Endothelial cell (in vitro differentiated cells): ENCODE results near the gene ADAMTS5. TPM values are rescaled to one million over a fixed set of nuclear protein-coding genes. Genes with fewer than 3 reads are reported as not detected.

Experiments used
- DNase-seq: peaks from one replicate; pipeline ENCODE4 v3.0.0; 2021; ENCODE audit warnings: low spot score
- H3K27ac Mint-ChIP-seq: one replicate; pipeline ENCODE4 v1.8.0; 2021; ENCODE audit warnings: mixed read lengths, inconsistent platforms; ENCODE audit not compliant: unreplicated experiment
- H3K27me3 Mint-ChIP-seq: one replicate; pipeline ENCODE4 v1.8.0; 2021; ENCODE audit warnings: mild to moderate bottlenecking, moderate library complexity, mixed read lengths, inconsistent platforms; ENCODE audit not compliant: unreplicated experiment
- H3K36me3 Mint-ChIP-seq: one replicate; pipeline ENCODE4 v1.8.0; 2021; ENCODE audit warnings: mild to moderate bottlenecking, low read depth, mixed read lengths, inconsistent platforms; ENCODE audit not compliant: unreplicated experiment
- H3K4me1 Mint-ChIP-seq: one replicate; pipeline ENCODE4 v1.8.0; 2021; ENCODE audit warnings: mild to moderate bottlenecking, mixed read lengths, inconsistent platforms; ENCODE audit not compliant: unreplicated experiment
- H3K4me3 Mint-ChIP-seq: one replicate; pipeline ENCODE4 v1.8.0; 2021; ENCODE audit warnings: mild to moderate bottlenecking, mixed read lengths, inconsistent platforms; ENCODE audit not compliant: unreplicated experiment
- H3K9me3 Mint-ChIP-seq: one replicate; pipeline ENCODE4 v1.8.0; 2021; ENCODE audit warnings: mixed read lengths, inconsistent platforms; ENCODE audit not compliant: unreplicated experiment
- total RNA-seq: library from RNA; stranded (reverse); fragmentation: NEBNext Ultra II Directional; extraction: Animal tissue kit (Norgen Biotek cat#: 25700); gene quantifications from one replicate; pipeline ENCODE4 v1.2.1, GENCODE V29; 2021; ENCODE audit not compliant: unreplicated experiment
- TF ChIP-seq, protein P1 (sequence below): fragments of 200-600 bp; sonication (generic); IDR thresholded peaks from one replicate; pipeline ENCODE4 v1.5.0; 2021; ENCODE audit warnings: antibody characterized with exemption; ENCODE audit not compliant: unreplicated experiment

The ADAMTS5 gene
- total RNA-seq, 1 donor from 2014 or later = 0.33 TPM

DNA sequence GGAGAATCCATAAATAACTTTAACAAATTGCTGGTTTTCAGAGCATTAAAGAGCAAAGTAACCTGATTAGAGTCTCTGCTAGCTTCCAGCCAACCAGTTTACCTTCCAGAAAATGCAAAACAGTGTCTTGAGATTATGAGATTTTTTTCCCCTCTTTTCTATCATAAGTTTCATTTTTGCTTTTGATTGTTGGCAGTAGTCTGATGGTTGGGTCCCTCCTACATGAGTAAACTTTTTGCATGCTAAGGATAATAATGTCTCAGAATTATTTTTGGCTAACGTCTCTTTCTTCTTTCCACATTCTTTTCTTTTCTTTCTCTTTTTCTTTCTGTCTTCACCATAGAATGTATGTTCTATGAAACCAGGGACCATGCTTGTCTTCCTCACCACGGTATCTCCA lies 6.3 kb upstream of the ADAMTS5 start:
- DNase-seq = no peak
- H3K36me3 Mint-ChIP-seq = no peaks in the 10 kb centered on the region
- H3K4me1 Mint-ChIP-seq = no peaks in the 10 kb centered on the region
- no peaks in the 10 kb centered on the region for H3K9me3 Mint-ChIP-seq
- H3K27me3 Mint-ChIP-seq = peaks cover 3% of the 10 kb centered on the region
- H3K4me3 Mint-ChIP-seq = no peak overlapping the region
- TF ChIP-seq, protein P1, sequence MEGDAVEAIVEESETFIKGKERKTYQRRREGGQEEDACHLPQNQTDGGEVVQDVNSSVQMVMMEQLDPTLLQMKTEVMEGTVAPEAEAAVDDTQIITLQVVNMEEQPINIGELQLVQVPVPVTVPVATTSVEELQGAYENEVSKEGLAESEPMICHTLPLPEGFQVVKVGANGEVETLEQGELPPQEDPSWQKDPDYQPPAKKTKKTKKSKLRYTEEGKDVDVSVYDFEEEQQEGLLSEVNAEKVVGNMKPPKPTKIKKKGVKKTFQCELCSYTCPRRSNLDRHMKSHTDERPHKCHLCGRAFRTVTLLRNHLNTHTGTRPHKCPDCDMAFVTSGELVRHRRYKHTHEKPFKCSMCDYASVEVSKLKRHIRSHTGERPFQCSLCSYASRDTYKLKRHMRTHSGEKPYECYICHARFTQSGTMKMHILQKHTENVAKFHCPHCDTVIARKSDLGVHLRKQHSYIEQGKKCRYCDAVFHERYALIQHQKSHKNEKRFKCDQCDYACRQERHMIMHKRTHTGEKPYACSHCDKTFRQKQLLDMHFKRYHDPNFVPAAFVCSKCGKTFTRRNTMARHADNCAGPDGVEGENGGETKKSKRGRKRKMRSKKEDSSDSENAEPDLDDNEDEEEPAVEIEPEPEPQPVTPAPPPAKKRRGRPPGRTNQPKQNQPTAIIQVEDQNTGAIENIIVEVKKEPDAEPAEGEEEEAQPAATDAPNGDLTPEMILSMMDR = no peak
- H3K27ac Mint-ChIP-seq = no peak overlapping the region

DNA sequence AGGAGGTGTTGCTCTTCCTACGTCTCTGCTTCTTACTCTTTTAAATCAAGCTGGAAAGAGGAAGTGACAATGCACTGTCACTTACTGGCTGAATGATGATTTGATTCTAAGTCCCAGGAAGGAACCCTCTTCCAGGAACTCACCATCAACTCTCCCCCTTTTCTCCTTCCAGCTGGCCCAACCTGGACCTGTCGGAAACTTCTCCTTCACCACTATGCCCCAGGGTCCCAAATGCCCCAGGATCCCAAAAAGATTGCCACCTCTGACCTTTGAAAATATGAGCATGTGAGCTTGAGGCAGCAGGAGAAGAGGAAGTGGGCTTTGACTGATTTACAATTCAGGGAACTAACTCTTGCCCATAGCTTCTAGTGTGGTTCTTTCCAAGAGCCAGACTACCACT lies 5.3 kb upstream of the ADAMTS5 start:
- no peak overlapping the region for H3K4me3 Mint-ChIP-seq
- H3K27ac Mint-ChIP-seq = no peak overlapping the region
- TF ChIP-seq, protein P1 = no peak
- H3K36me3 Mint-ChIP-seq = no peaks in the 10 kb centered on the region
- H3K4me1 Mint-ChIP-seq = no peaks in the 10 kb centered on the region
- no peaks in the 10 kb centered on the region for H3K9me3 Mint-ChIP-seq
- no peak for DNase-seq
- peaks cover 5% of the 10 kb centered on the region for H3K27me3 Mint-ChIP-seq

DNA sequence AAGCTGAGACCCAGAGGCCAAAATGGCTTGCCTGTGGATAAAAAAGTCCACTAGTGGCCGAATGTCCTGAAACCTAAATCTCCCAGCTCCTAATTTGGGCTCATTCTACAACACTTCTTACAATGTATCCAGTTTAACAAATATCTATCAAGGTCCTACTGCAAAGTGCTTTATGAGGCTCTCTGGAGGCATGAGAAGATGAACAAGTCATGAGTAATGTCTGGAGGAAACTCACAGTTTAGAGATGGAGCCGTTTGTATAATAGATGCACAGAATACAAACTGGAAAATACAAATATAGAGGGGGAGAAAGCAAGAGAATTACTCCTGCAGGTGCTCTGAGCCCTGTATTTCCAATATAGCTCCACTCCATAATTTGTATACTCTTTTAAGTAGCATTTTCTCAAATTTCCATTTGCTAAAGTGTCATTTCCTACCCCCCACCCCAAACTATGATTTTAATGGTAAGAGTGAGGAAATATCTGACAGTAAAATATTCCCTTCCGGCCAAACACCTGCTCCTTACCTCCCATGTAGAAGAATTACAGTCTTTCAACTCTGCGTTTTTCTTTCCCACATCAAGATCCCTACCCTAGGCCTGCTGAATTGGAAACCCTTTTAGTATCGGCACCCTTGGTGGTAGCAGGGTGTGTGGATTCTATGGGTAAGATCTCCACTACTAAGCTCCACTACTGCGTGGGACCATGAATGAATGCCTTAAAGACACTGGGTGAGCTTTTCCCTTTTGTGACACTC lies 3.3 kb upstream of the ADAMTS5 start:
- H3K27me3 Mint-ChIP-seq = peaks cover 10% of the 10 kb centered on the region
- peaks cover 7% of the 10 kb centered on the region for H3K4me1 Mint-ChIP-seq
- no peak overlapping the region for H3K4me3 Mint-ChIP-seq
- H3K9me3 Mint-ChIP-seq = no peaks in the 10 kb centered on the region
- TF ChIP-seq, protein P1 = no peak
- no peaks in the 10 kb centered on the region for H3K36me3 Mint-ChIP-seq
- no peak for DNase-seq
- no peak overlapping the region for H3K27ac Mint-ChIP-seq

DNA sequence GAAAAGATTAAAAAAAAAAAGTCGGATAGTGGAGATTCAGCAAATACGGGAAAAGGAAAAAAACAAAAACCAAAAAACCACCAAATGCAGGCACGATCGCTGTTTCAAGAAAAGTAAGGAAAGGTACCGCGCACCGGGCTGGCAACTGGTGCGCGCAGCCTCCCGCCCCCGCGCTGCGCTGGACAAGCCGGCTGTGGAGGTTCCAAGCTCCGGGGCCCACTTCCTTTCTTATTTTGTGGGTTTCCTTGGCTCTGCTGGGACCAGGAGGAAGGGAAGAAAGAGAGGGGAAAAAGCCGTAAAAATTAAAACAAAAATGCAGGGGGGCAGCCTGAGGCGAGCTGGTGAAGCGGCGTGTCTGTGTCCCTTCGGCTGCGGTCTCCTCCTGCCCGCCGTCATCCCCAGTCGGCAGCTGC lies 233 bp downstream of the ADAMTS5 start:
- Mint-ChIP-seq H3K27me3 (peaks cover 10% of the 10 kb centered on the region), H3K4me1 (peaks cover 7% of the 10 kb centered on the region), H3K4me3 (peak overlapping the region; percentile 92), H3K36me3 (no peaks in the 10 kb centered on the region), H3K9me3 (no peaks in the 10 kb centered on the region), H3K27ac (no peak overlapping the region)
- TF ChIP-seq, protein P1 = no peak
- DNase-seq = peak; percentile 43

DNA sequence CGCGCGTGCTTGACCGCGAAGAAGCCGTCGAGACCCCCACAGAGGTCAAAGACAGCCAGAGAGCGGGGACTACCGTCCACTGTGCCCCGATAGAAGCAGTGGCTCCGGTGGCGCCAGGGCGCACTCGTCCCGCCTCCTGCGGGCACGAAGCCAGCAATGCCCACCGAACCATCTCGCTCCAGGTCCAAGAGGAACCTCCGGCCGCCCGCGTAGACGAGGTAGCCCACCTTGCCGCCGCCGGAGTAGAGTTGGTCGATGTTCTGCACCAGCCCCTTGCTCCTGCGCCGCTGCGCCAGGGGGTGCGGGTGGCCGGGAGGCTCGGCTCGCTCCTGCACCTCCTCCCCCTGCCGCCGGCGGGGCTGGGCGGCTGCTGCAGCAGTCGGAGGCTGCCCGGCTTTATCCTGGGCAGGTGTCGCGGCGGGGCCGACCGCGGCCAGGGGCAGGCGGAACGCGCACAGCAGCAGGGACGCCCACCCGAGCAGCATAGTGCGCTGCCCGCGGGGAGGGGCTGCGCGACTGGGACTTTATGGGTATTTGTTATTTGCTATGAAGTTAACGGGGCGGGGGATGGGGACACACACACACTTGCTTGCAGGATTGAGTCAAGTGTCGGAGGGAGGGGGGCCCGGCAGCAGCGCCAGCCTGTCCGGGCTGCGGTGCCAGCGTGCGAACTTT lies 844 bp downstream of the ADAMTS5 start:
- H3K27ac Mint-ChIP-seq = no peak overlapping the region

More for the DNA sequence above, 844 bp downstream of the ADAMTS5 start:
- Mint-ChIP-seq H3K4me3 (peak overlapping the region; percentile 92), H3K4me1 (peaks cover 7% of the 10 kb centered on the region), H3K36me3 (no peaks in the 10 kb centered on the region), H3K27me3 (peaks cover 10% of the 10 kb centered on the region), H3K9me3 (no peaks in the 10 kb centered on the region)
- DNase-seq = peak; percentile 33
- TF ChIP-seq, protein P1 = peak; percentile 2
